Left kidney (tissue), 2 donors: ENCODE data around the gene OASL. TPM values are rescaled to one million over a fixed set of nuclear protein-coding genes. Genes with fewer than 3 reads are reported as not detected.
"Not testable (repeated sequence)": the region's sequence is repeated elsewhere in the genome, so short reads cannot be mapped to it uniquely, and the experiment has no call there.

Experiments
- DNase-seq: peaks from one replicate; pipeline ENCODE4 v3.0.0-alpha.2; 2013
- polyA plus RNA-seq: library from polyadenylated mRNA; unstranded; fragments of 120-200 nt; gene quantifications from one replicate; pipeline ENCODE4 v1.2.1, GENCODE V29; 2013; ENCODE audit not compliant: insufficient read length

OASL gene
- polyA plus RNA-seq, 1 donor: 0.10 TPM

DNA sequence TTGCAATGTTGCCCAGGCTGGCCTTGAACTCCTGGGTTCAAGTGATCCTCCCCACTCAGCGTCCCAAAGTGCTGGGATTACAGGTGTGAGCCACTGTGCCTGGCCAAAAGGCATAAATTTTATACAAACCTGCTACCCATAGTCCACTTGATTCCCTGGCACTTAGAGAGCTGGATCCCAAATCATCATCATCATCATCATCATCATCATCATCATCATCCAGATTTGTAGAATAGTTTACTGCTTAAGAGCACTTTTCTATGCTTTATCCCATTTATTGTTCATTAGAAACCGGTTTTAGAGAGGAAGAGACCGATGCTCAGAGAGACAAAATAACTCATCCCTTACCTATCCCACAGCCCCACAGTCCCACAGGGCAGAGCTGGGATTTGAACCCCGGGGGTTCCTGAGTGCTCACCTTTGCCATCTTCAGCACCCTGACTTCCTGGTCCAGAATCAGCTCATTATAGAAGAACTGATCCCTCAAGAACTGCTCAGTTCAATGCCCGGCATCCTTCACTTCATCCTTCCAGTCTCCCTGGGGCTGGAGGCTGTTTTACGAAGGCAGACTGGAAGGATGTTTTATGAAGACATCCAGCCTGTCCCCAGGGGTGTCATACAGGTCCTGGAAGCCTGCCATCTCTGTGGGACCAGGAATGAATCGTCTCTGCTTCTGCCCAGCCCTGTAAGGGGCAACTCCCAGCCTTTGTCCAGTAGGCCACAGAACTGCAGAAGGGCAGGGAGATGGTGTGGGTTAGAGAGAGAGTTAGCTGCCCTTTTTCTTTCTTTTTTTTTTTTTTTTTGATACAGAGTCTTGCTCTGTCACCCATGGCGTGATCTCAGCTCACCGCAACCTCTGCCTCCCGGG is 20.2 kb upstream of the OASL start:
- DNase-seq: no peak

DNA sequence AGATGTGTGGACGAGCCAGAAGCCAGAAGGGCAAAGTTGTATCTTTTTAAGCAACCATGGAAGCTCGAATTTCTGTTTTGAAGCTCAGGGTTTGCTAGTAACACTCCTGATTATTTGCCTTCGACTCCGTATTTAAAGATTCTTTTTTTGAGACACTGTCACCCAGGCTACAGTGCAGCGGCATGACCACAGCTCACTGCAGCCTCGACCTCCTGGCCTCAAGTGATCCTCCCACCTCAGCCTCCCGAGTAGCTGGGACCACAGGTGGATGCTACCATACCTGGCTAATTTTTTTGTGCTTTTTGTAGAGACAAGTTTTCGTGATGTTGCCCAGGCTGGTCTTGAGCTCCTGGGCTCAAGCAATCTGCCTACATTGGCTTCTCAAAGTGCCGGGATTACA is 18.7 kb upstream of the OASL start:
- no peak for DNase-seq

- DNase-seq: no peak
Observed at GRCh38 chr12:121053706-121054105, 14.7 kb upstream of the OASL start.

DNA sequence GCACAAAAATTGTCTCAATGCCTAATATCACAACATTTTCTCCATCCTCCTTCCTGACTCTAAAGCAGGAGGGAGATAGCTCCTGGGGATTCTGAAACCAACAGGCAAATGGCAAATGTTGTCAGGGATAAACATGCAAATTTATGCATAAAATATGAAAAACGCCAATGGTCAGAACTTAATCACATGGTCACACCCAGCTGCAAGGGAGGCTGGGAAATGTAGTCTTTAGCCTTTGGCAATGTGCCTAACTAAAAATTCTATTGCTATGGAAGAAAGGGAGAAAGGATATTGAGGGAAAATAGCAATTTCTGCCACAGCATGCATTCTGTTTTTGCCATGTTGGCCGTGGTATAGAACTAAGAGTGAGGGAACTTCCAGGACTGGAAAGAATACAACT is 11.7 kb upstream of the OASL start:
- no peak for DNase-seq

DNA sequence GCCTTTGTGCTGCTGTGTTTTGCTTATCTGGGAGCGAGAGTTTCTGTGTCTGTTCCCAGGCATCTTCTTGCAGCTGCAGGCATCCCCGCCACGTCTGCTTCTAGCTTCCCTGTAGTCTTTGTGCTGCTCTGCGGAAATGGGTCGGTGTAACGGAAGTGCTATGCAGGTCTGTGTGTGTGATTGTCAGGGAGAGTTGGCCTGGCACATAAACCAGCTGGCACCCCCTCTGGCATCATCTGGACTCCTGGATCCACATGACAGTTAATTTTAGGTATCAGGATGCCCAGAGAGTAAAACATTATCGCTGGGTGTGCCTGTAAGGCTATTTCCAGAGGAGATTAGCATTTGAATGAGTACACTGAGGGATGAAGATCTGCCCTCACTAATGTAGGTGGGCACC is 9.4 kb upstream of the OASL start:
- DNase-seq: no peak

DNA sequence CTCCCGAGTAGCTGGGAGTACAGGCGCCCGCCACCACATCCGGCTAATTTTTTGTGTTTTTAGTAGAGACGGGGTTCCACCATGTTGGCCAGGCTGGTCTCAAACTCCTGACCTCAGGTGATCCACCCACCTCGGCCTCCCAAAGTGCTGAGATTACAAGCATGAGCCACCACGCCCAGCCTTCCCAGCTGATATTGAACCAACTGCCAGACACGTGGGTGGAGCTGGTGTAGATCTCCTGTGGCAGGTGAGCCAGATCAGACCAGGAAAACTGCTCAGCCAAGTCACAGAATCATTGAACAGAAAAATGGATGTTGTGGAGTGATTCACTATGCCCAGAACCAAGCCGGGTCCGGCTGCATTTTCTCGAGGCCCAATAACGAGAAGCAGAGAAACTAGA is 8.4 kb upstream of the OASL start:
- not testable (repeated sequence) for DNase-seq

- no peak for DNase-seq
Observed at GRCh38 chr12:121043067-121043466, 4.0 kb upstream of the OASL start.

DNA sequence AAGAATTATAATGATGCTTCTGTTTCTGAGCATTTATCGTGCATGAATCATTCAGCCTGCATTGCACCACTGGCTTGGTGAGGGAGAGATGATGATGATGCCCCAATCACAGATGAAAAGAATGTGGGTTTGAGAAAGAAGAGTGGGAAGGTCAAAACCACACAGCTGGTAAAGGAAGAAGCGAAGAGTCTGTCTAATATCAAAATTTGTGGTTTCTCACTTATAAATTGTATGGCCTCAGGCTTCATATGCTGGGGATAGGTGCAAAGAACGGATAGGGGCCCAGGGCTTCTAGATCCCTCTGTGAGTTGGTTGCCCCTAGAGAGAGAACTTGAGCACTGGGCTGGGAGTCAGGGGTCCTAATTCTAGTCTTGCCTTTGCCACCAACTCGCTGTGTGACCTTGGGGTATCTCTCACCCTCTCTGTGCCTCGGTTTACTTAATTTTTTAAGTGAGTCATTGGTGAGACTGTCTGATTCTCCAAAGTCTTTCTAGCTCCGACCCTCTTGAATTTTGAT is 2.2 kb downstream of the OASL start:
- no peak for DNase-seq

DNA sequence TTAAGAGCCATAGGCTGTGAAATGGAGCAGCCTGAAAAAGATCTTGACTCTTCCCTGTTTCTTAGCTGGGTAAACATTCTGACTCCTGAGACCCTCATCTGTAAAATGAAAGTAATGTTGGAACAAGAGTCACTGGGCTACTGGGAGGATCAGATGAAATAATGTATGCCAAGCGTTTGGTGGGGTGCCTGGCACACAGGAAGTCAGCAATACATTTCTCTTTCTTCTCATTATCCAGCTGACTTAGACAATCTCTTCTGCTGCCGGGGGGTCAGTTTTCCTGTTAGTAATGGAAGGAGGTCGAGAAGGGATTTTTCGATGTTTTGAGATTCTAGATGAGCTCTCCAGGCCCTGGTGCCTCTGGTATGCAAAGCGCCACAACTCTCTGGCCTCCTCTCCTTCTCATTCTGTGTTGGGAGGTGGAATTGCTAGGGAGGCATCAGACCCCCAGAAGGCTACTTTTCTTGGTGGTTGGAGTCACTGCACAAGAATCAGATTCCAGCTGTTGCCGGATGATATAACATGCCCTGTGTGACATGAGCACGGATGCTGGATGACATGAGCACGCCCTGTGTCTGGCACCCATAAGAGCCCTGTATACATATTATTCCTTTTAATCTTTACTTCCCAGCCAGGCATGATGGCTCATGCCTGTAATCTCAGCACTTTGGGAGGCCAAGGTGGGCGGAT is 4.3 kb downstream of the OASL start:
- DNase-seq: no peak

- DNase-seq: no peak
Observed at GRCh38 chr12:121033625-121034349, 5.3 kb downstream of the OASL start.

DNA sequence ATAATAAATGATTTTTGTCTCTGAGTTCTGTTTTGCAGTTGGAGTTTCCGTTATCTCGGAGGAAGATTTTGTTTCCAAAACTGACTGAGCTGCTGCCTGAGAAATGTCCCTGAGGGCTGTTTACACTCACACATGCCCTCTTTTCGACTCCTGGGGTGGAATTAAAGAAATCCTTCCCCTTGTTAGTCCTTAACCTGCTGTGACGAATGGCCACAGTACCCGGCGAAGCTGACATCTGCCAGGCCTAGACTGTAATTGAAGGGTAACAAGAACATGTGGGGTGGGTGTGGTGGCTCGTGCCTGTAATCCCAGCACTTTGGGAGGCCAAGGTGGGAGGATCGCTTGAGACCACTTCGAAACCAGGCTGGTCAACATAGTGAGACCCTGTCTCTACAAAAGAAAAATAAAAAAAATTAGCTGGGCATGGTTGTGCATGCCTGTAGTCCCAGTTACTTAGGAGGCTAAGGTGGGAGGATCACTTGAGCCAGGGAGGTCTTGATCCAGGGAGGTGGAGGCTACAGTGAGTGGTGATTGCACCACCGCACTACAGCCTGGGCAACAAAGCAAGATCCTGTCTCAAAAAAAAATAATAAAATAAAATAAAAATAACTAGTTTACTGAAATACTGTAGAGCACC is 8.4 kb downstream of the OASL start:
- no peak for DNase-seq

GRCh38 chr12:121026274-121027045 is 12.6 kb downstream of the OASL start:
- no peak for DNase-seq

DNA sequence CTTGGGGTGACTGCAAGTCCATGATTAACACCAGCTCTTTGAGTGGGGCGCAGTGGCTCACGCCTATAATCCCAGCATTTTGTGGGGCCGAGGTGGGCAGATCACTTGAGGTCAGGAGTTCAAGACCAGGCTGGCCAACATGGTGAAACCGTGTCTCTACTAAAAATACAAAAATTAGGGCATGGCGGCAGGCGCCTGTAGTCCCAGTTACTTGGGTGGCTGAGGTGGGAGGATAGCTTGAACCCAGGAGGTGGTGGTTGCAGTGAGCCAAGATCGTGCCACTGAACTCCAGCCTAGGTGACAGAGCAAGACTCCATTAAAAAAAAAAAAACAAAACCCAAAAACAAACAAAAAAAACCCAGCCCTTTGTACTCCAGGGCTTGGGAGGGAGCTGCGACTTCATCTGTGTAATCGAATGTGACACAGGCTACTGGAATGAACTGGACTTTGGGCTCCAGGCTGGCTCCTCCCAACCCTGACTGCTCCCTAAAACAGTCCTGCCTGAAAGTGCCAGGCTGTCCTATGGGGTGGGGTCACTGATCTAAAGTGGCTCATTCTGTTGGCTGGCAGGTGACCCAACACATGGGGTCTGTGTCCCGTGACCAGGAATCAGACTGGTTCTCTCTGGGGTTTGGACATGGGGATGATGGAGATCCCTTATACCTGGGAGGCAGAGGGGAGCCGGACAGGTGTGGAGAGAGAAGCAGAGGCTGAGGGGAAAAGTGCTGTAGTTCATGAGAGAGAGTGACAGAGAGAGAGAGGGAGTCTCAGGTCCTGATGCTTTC is 13.4 kb downstream of the OASL start:
- no peak for DNase-seq

DNA sequence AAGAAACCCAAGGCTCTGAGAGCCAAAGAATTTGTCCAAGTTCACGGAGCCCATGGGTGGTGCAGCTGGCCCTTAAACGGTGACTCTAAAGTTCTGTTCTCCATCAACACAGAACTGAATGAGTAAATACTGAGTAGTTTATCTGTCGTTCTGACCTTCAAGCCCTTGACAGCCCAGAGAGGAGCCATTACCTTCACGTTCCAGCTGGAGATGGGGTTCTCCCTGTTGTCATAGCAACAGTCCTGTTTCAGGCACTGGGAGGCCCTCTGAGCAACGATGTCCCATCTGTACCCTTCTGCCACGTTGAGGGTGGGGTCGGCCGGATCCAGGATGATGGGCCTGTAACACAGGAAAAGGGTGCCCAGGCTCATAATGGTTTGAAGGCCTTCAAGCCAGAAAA is 15.2 kb downstream of the OASL start:
- no peak for DNase-seq

- no peak for DNase-seq
Observed at GRCh38 chr12:121022713-121023112, 16.3 kb downstream of the OASL start.

DNA sequence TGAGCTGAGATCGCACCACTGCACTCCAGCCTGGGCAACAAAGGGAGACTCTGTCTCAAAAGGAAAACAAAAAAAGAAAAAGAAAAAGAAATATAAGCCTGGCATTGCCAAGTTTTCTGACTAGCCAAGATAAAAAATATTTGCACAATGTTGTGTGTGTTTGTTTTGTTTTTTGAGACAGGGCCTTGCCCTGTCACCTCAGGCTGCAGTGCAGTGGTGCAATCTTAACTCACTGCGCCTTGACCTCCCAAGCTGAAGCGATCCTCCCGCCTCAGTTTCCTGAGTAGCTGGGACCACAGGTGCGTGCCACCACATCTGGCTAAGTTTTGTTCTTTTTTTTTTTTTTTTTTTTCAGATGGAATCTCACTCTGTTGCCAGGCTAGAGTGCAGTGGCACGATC is 17.3 kb downstream of the OASL start:
- no peak for DNase-seq

GRCh38 chr12:121018860-121019617 is 20.0 kb downstream of the OASL start:
- no peak for DNase-seq

GRCh38 chr12:121017966-121018491 is 21.0 kb downstream of the OASL start:
- DNase-seq: no peak
